Measurements from ENCODE around the gene TTC8.
"Not testable (repeated sequence)": the region's sequence is repeated elsewhere in the genome, so short reads cannot be mapped to it uniquely, and the experiment has no call there.

The TTC8 gene

DNA sequence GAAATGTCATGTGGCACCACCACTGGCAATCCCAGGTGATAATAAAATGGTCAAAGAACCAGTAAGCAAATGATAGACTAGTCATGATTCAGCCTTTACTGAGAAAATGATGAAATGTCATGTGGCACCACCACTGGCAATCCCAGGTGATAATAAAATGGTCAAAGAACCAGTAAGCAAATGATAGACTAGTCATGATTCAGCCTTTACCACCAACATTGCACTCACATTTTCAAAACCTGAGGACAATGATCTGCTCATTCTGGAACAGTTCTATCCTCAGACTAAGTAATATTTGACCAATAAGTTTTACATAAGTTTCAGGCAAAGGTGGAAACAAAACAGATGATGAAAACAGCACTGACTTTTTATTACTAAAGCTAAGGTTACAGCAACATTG is 34.9 kb upstream of the TTC8 start:
- DNase-seq (ENCODE audit: low spot score); H3K4me2 ChIP-seq (ENCODE audit: insufficient read depth, low read length, poor library complexity, severe bottlenecking); H3K27ac ChIP-seq (replicated peaks; ENCODE audit: low read length); H2BK120ac ChIP-seq (ENCODE audit: low read depth, low read length); H4K91ac ChIP-seq (ENCODE audit: low read depth, low read length, poor library complexity); H3K9ac ChIP-seq (ENCODE audit: low read depth, low read length, poor library complexity); H3K36me3 ChIP-seq (replicated peaks in 1 of 2; ENCODE audit: control insufficient read depth in 2 of 2, insufficient read depth in 2 of 2, low read length in 2 of 2); H2AFZ ChIP-seq (ENCODE audit: low read length); H3K4me1 ChIP-seq (ENCODE audit: control insufficient read depth in 2 of 2, insufficient read depth in 1 of 2, low read depth in 1 of 2, low read length in 2 of 2); H3K18ac ChIP-seq (ENCODE audit: low read length); H2BK5ac ChIP-seq (ENCODE audit: low read length); H4K8ac ChIP-seq (ENCODE audit: low read depth, low read length); H2BK12ac ChIP-seq (ENCODE audit: low read length); H3K79me1 ChIP-seq (ENCODE audit: low read depth, low read length); H3K4me3 ChIP-seq (ENCODE audit: low read length in 2 of 2); H3K14ac ChIP-seq (ENCODE audit: low read length); H3K23ac ChIP-seq (ENCODE audit: low read depth, low read length, poor library complexity); H3K9me3 ChIP-seq (replicated peaks in 1 of 2; ENCODE audit: control insufficient read depth in 2 of 2, insufficient read depth in 1 of 2, low read depth in 1 of 2, low read length in 2 of 2); H2BK15ac ChIP-seq (ENCODE audit: low read length); H3K4ac ChIP-seq (ENCODE audit: low read length); H2AK5ac ChIP-seq (ENCODE audit: low read depth, low read length): not testable (repeated sequence)
- H3K27me3 ChIP-seq (ENCODE audit: control insufficient read depth in 3 of 3, insufficient read depth in 3 of 3, low read depth in 1 of 3, low read length in 3 of 3) = peaks cover 0 to 60% (median 20%) of the 10 kb centered on the region in 3 experiments

DNA sequence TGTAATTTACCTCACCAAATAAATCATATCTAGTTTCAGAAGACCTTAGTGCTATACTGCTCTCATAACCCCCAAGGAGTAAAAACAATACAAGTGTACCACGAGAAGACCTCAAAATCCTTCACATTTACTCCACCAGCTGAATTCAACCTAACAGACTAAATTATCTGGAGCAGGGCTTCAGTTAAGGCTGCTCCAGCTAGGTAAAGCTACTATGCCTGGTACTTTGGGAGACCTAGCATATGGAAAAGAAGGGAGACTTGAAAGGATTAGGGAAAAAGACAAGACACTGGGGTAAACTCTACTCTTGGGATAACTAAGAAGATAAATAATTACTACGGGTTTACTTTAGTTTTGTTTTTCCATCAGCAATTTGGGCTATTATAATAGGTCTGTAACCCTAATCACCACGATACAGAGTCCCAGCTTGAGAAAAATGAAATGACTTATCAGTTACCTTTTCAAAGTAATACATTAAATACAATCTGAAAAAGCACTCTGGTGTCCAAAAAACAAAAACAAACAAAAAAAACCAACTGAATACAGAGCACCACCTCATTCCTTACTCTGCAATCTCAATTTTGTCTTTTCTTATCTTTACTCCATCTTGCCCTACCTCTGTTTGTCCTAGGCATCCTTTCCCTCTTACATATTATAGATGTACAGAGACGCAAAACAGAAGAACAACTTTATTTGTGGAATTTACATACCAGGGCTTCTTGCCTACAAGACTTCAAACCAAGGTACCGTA is 33.8 kb upstream of the TTC8 start:
- H2BK15ac ChIP-seq (ENCODE audit: low read length) = no peak overlapping the region
- H4K8ac ChIP-seq (ENCODE audit: low read depth, low read length) = no peak overlapping the region
- H3K4me3 ChIP-seq (ENCODE audit: low read length in 2 of 2) = no peak overlapping the region
- H3K23ac ChIP-seq (ENCODE audit: low read depth, low read length, poor library complexity) = no peak overlapping the region
- no peaks in the 10 kb centered on the region for H3K36me3 ChIP-seq (replicated peaks in 1 of 2; ENCODE audit: control insufficient read depth in 2 of 2, insufficient read depth in 2 of 2, low read length in 2 of 2)
- H2AFZ ChIP-seq (ENCODE audit: low read length) = no peak overlapping the region
- no peaks in the 10 kb centered on the region for H3K79me1 ChIP-seq (ENCODE audit: low read depth, low read length)
- no peak overlapping the region for H2AK5ac ChIP-seq (ENCODE audit: low read depth, low read length)
- H3K4me1 ChIP-seq (ENCODE audit: control insufficient read depth in 2 of 2, insufficient read depth in 1 of 2, low read depth in 1 of 2, low read length in 2 of 2) = no peaks in the 10 kb centered on the region
- no peak overlapping the region for H2BK120ac ChIP-seq (ENCODE audit: low read depth, low read length)
- H3K18ac ChIP-seq (ENCODE audit: low read length) = no peak overlapping the region
- no CpG with 5 or more reads among the region's 5 CpGs for WGBS, 2 donors (ENCODE audit: extremely low coverage in 2 of 2, insufficient read length in 2 of 2, insufficient replicate concordance in 1 of 2)
- no peak overlapping the region for H3K4ac ChIP-seq (ENCODE audit: low read length)
- H3K4me2 ChIP-seq (ENCODE audit: insufficient read depth, low read length, poor library complexity, severe bottlenecking) = no peak overlapping the region
- H3K9me3 ChIP-seq (replicated peaks in 1 of 2; ENCODE audit: control insufficient read depth in 2 of 2, insufficient read depth in 1 of 2, low read depth in 1 of 2, low read length in 2 of 2) = no peaks in the 10 kb centered on the region
- no peak overlapping the region for H3K14ac ChIP-seq (ENCODE audit: low read length)
- H3K27me3 ChIP-seq (ENCODE audit: control insufficient read depth in 3 of 3, insufficient read depth in 3 of 3, low read depth in 1 of 3, low read length in 3 of 3) = peaks cover 0 to 57% (median 20%) of the 10 kb centered on the region in 3 experiments
- H3K27ac ChIP-seq (replicated peaks; ENCODE audit: low read length) = no peak overlapping the region
- no peak overlapping the region for H2BK5ac ChIP-seq (ENCODE audit: low read length)
- H3K9ac ChIP-seq (ENCODE audit: low read depth, low read length, poor library complexity) = no peak overlapping the region
- no peak overlapping the region for H2BK12ac ChIP-seq (ENCODE audit: low read length)
- no peak overlapping the region for H4K91ac ChIP-seq (ENCODE audit: low read depth, low read length, poor library complexity)
- DNase-seq (ENCODE audit: low spot score) = no peak

DNA sequence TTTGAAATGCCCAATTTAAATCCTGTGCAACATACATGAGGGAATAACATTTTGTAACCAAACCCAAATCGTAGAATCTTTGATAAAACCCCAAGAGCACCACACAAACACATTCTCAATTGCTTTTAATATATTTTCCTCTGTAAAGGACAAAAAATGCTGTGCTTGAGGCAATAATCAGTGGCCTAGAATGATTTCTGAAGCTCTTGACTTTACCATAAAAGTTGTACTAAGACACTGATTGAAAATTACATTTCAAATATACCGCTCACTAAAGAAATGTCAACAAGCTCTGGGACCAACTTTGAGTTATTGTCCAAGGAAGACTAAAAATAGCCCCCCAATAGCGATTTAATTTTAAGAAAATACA is 33.2 kb upstream of the TTC8 start:
- Histone ChIP-seq H3K4me3 (ENCODE audit: low read length in 2 of 2) (no peak overlapping the region), H4K8ac (ENCODE audit: low read depth, low read length) (no peak overlapping the region)

DNA sequence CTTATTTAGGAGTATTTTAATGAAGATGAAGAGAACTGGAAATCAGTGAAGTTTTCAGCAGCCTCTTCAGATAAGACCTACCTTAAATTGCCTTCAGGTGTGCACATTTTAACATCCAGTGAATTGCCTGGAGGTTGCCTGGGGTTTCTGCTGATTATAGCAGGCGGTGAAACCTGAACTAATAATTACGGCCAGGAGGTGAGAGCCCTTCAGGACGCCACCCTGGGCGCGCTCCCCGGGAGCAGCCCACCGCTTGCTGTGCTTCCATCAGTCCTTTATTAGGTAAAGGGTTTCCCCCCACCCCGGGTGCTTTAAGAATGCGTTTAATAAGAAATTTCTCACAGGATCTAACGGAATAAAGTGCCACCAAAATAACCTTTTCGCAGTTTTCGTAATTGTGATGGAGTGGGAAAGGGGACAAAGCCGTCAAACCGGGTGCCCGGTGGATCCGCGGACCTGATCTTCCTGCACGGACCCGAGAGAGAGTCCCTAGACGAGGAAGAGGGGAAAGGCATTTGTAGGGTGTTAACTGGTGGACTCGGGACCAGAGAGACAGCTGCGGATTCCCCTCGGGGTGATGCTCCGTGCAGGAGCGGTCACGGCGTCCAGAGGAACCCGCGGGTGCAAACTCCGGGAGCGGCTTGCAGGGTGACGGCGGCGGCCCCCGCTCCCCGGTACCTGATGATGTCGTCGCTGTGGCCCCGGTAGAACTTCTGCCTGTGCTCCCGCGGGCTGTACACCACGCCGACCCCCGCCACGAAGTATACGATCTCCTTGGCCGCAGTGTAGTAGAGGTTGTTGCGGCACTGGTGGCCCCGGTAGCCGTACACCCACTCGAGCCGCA is 32.6 kb upstream of the TTC8 start:
- Histone ChIP-seq H3K79me1 (ENCODE audit: low read depth, low read length) (no peaks in the 10 kb centered on the region), H3K4ac (ENCODE audit: low read length) (no peak overlapping the region), H3K4me3 (ENCODE audit: low read length in 2 of 2) (peak overlapping the region; percentile 63 to 87), H3K4me2 (ENCODE audit: insufficient read depth, low read length, poor library complexity, severe bottlenecking) (peak overlapping the region; percentile 78), H3K27me3 (ENCODE audit: control insufficient read depth in 3 of 3, insufficient read depth in 3 of 3, low read depth in 1 of 3, low read length in 3 of 3) (peaks cover 0 to 50% (median 20%) of the 10 kb centered on the region in 3 experiments), H2BK120ac (ENCODE audit: low read depth, low read length) (no peak overlapping the region), H2AK5ac (ENCODE audit: low read depth, low read length) (no peak overlapping the region), H3K23ac (ENCODE audit: low read depth, low read length, poor library complexity) (peak overlapping the region; percentile 68), H3K14ac (ENCODE audit: low read length) (no peak overlapping the region), H2AFZ (ENCODE audit: low read length) (peak overlapping the region; percentile 95), H3K9me3 (replicated peaks in 1 of 2; ENCODE audit: control insufficient read depth in 2 of 2, insufficient read depth in 1 of 2, low read depth in 1 of 2, low read length in 2 of 2) (no peaks in the 10 kb centered on the region), H2BK5ac (ENCODE audit: low read length) (no peak overlapping the region), H3K18ac (ENCODE audit: low read length) (peak overlapping the region; percentile 44), H3K36me3 (replicated peaks in 1 of 2; ENCODE audit: control insufficient read depth in 2 of 2, insufficient read depth in 2 of 2, low read length in 2 of 2) (no peaks in the 10 kb centered on the region), H3K9ac (ENCODE audit: low read depth, low read length, poor library complexity) (peak overlapping the region; percentile 81), H3K4me1 (ENCODE audit: control insufficient read depth in 2 of 2, insufficient read depth in 1 of 2, low read depth in 1 of 2, low read length in 2 of 2) (no peaks in the 10 kb centered on the region), H4K91ac (ENCODE audit: low read depth, low read length, poor library complexity) (no peak overlapping the region), H3K27ac (replicated peaks; ENCODE audit: low read length) (no peak overlapping the region), H2BK15ac (ENCODE audit: low read length) (no peak overlapping the region), H4K8ac (ENCODE audit: low read depth, low read length) (no peak overlapping the region), H2BK12ac (ENCODE audit: low read length) (no peak overlapping the region)
- peak; percentile 12 for DNase-seq (ENCODE audit: low spot score)
- no CpG with 5 or more reads among the region's 52 CpGs for WGBS, 2 donors (ENCODE audit: extremely low coverage in 2 of 2, insufficient read length in 2 of 2, insufficient replicate concordance in 1 of 2)

More for the DNA sequence above, 33.2 kb upstream of the TTC8 start:
- no peak for DNase-seq (ENCODE audit: low spot score)
- Histone ChIP-seq H2BK12ac (ENCODE audit: low read length) (no peak overlapping the region), H3K4ac (ENCODE audit: low read length) (no peak overlapping the region), H2BK120ac (ENCODE audit: low read depth, low read length) (no peak overlapping the region), H4K91ac (ENCODE audit: low read depth, low read length, poor library complexity) (no peak overlapping the region), H2AK5ac (ENCODE audit: low read depth, low read length) (no peak overlapping the region), H3K18ac (ENCODE audit: low read length) (no peak overlapping the region), H3K14ac (ENCODE audit: low read length) (no peak overlapping the region), H2BK5ac (ENCODE audit: low read length) (no peak overlapping the region), H2BK15ac (ENCODE audit: low read length) (no peak overlapping the region), H3K9ac (ENCODE audit: low read depth, low read length, poor library complexity) (no peak overlapping the region), H3K27me3 (ENCODE audit: control insufficient read depth in 3 of 3, insufficient read depth in 3 of 3, low read depth in 1 of 3, low read length in 3 of 3) (peaks cover 0 to 53% (median 20%) of the 10 kb centered on the region in 3 experiments), H3K4me1 (ENCODE audit: control insufficient read depth in 2 of 2, insufficient read depth in 1 of 2, low read depth in 1 of 2, low read length in 2 of 2) (no peaks in the 10 kb centered on the region), H3K4me2 (ENCODE audit: insufficient read depth, low read length, poor library complexity, severe bottlenecking) (no peak overlapping the region), H3K36me3 (replicated peaks in 1 of 2; ENCODE audit: control insufficient read depth in 2 of 2, insufficient read depth in 2 of 2, low read length in 2 of 2) (no peaks in the 10 kb centered on the region), H3K9me3 (replicated peaks in 1 of 2; ENCODE audit: control insufficient read depth in 2 of 2, insufficient read depth in 1 of 2, low read depth in 1 of 2, low read length in 2 of 2) (no peaks in the 10 kb centered on the region), H3K23ac (ENCODE audit: low read depth, low read length, poor library complexity) (no peak overlapping the region), H2AFZ (ENCODE audit: low read length) (no peak overlapping the region), H3K27ac (replicated peaks; ENCODE audit: low read length) (no peak overlapping the region), H3K79me1 (ENCODE audit: low read depth, low read length) (no peaks in the 10 kb centered on the region)
- WGBS, 2 donors (ENCODE audit: extremely low coverage in 2 of 2, insufficient read length in 2 of 2, insufficient replicate concordance in 1 of 2) = no CpG with 5 or more reads among the region's 3 CpGs
